H1 (cell line): ENCODE measurements around the gene FGF14. TPM values are rescaled to one million over a fixed set of nuclear protein-coding genes. Genes with fewer than 3 reads are reported as not detected.

Experiments used
- CTCF ChIA-PET: fragments of 300-600 bp; sonication (Branson Sonifier 250); formaldehyde crosslinking; loops from one replicate; lab custom pipeline; 2021; ENCODE audit not compliant: partially characterized antibody; lab: Charles Lee
- POLR2A ChIA-PET: fragments of 300-600 bp; sonication (Branson Sonifier 250); formaldehyde crosslinking; loops from one replicate; lab custom pipeline; 2021; ENCODE audit warnings: inconsistent platforms; ENCODE audit not compliant: partially characterized antibody; lab: Charles Lee
- DNase-seq, 2 experiments: peaks; one replicate each; pipeline versions ENCODE4 v3.0.0 to v3.0.0-alpha.2; 2010 to 2022; ENCODE audit warnings: low spot score in 2 of 2, low read depth in 1 of 2, mixed read lengths in 1 of 2
- FAIRE-seq: peaks from 2 replicates; lab custom pipeline; 2011; peaks lifted over from hg19 to GRCh38; lab: Jason Lieb, UNC
- H2AFZ ChIP-seq: 2 replicates; pipeline ENCODE4 v1.8.1; 2012; ENCODE audit warnings: low read length, inconsistent platforms
- H2AK5ac ChIP-seq: 2 replicates; pipeline ENCODE4 v1.6.1; 2013; ENCODE audit warnings: low read depth, low read length
- H2BK120ac ChIP-seq: replicated peaks from 2 replicates; pipeline ENCODE3; 2013; ENCODE audit warnings: low read depth, low read length, inconsistent platforms
- H2BK12ac ChIP-seq: 2 replicates; pipeline ENCODE4 v1.6.1; 2013; ENCODE audit warnings: low read depth, low read length
- H2BK15ac ChIP-seq: 2 replicates; pipeline ENCODE4 v1.6.1; 2013; ENCODE audit warnings: low read length
- H2BK20ac ChIP-seq: 2 replicates; pipeline ENCODE4 v1.6.1; 2013; ENCODE audit warnings: low read length
- H2BK5ac ChIP-seq: 2 replicates; pipeline ENCODE4 v1.6.1; 2013; ENCODE audit warnings: low read depth, low read length
- H3K14ac ChIP-seq: 2 replicates; pipeline ENCODE4 v1.6.1; 2013; ENCODE audit warnings: inconsistent platforms; ENCODE audit not compliant: insufficient read length
- H3K18ac ChIP-seq: 2 replicates; pipeline ENCODE4 v1.6.1; 2013; ENCODE audit warnings: low read length; ENCODE audit errors: extremely low read depth
- H3K23ac ChIP-seq: 2 replicates; pipeline ENCODE4 v1.6.1; 2013; ENCODE audit warnings: inconsistent platforms; ENCODE audit not compliant: insufficient read length
- H3K23me2 ChIP-seq: 2 replicates; pipeline ENCODE4 v1.6.1; 2013; ENCODE audit warnings: low read depth, low read length
- H3K27ac ChIP-seq: 2 replicates; pipeline ENCODE4 v1.6.1; 2011; ENCODE audit warnings: low read depth, low read length, inconsistent platforms
- H3K27me3 ChIP-seq, 4 experiments: replicated peaks in 1 of 4; 1 replicate in 1 of 4; 2 replicates in 3 of 4; pipeline versions ENCODE4 v1.6.1 to v1.8.1; 2011 to 2013; ENCODE audit warnings: low read length in 3 of 4, mild to moderate bottlenecking in 3 of 4, inconsistent platforms in 2 of 4, mixed read lengths in 2 of 4, moderate library complexity in 1 of 4; ENCODE audit not compliant: control insufficient read depth in 3 of 4, insufficient read depth in 3 of 4; ENCODE audit errors: extremely low read depth in 1 of 4
- H3K36me3 ChIP-seq, 4 experiments: 2 replicates each; pipeline versions ENCODE4 v1.6.1 to v1.8.1; 2011 to 2013; ENCODE audit warnings: mild to moderate bottlenecking in 4 of 4, low read length in 3 of 4, moderate library complexity in 2 of 4, control low read depth in 1 of 4, inconsistent platforms in 1 of 4; ENCODE audit not compliant: insufficient read depth in 4 of 4, control insufficient read depth in 2 of 4
- H3K4ac ChIP-seq: replicated peaks from 2 replicates; pipeline ENCODE3; 2013; ENCODE audit warnings: low read length, low read depth, mixed read lengths, inconsistent platforms; ENCODE audit not compliant: insufficient read length
- H3K4me1 ChIP-seq, 4 experiments: replicated peaks in 1 of 4; 1 replicate in 1 of 4; 2 replicates in 3 of 4; pipeline versions ENCODE4 v1.6.1 to v1.8.1; 2011 to 2013; ENCODE audit warnings: low read length in 3 of 4, inconsistent platforms in 2 of 4, mixed read lengths in 1 of 4; ENCODE audit not compliant: insufficient read depth in 4 of 4, control insufficient read depth in 3 of 4
- H3K4me2 ChIP-seq, 2 experiments: 2 replicates each; pipeline versions ENCODE4 v1.6.1 to v1.8.1; 2011 to 2013; ENCODE audit warnings: low read depth in 2 of 2, low read length in 2 of 2, control low read depth in 1 of 2, inconsistent platforms in 1 of 2, mild to moderate bottlenecking in 1 of 2; ENCODE audit not compliant: insufficient read depth in 1 of 2
- H3K4me3 ChIP-seq, 4 experiments: fragments of 200-600, 300-600 bp in 1 of 4; sonication (generic), shearing (Covaris generic), sonication (Bioruptor Twin) in 1 of 4; 2 replicates each; pipeline versions ENCODE4 v1.5.1 to v1.8.1; 2011 to 2016; ENCODE audit warnings: low read length in 4 of 4, low read depth in 3 of 4, control low read depth in 2 of 4, inconsistent platforms in 2 of 4, mild to moderate bottlenecking in 2 of 4, mixed read lengths in 1 of 4, moderate library complexity in 1 of 4; ENCODE audit not compliant: insufficient read depth in 2 of 4; ENCODE audit errors: extremely low read depth in 1 of 4
- H3K56ac ChIP-seq: replicated peaks from 2 replicates; pipeline ENCODE3; 2013; ENCODE audit warnings: low read depth, mild to moderate bottlenecking, mixed read lengths, low read length, inconsistent platforms; ENCODE audit not compliant: insufficient read length
- H3K79me1 ChIP-seq: 2 replicates; pipeline ENCODE4 v1.6.1; 2013; ENCODE audit warnings: low read depth, low read length, control low read depth
- H3K79me2 ChIP-seq, 2 experiments: 2 replicates each; pipeline versions ENCODE4 v1.6.1 to v1.8.1; 2012 to 2013; ENCODE audit warnings: low read length in 2 of 2, mild to moderate bottlenecking in 2 of 2, inconsistent platforms in 1 of 2; ENCODE audit not compliant: insufficient read depth in 2 of 2, control insufficient read depth in 1 of 2
- H3K9ac ChIP-seq, 4 experiments: replicated peaks in 1 of 4; 1 replicate in 1 of 4; 2 replicates in 3 of 4; pipeline versions ENCODE4 v1.6.1 to v1.8.1; 2011 to 2013; ENCODE audit warnings: low read depth in 3 of 4, low read length in 3 of 4, control low read depth in 2 of 4, mild to moderate bottlenecking in 2 of 4, moderate library complexity in 2 of 4, inconsistent platforms in 1 of 4; ENCODE audit errors: extremely low read depth in 1 of 4
- H3K9me3 ChIP-seq, 2 experiments: 2 replicates each; pipeline versions ENCODE4 v1.6.1 to v1.8.1; 2012 to 2013; ENCODE audit warnings: mild to moderate bottlenecking in 2 of 2, moderate library complexity in 2 of 2, control low read depth in 1 of 2, inconsistent platforms in 1 of 2, low read depth in 1 of 2, low read length in 1 of 2, mixed read lengths in 1 of 2; ENCODE audit not compliant: insufficient read depth in 2 of 2
- H4K20me1 ChIP-seq, 2 experiments: replicated peaks in 1 of 2; 2 replicates each; pipeline versions ENCODE3 to v1.8.1; 2011 to 2013; ENCODE audit warnings: inconsistent platforms in 2 of 2, low read length in 2 of 2, mild to moderate bottlenecking in 1 of 2; ENCODE audit not compliant: insufficient read depth in 2 of 2, control insufficient read depth in 1 of 2
- H4K5ac ChIP-seq: 2 replicates; pipeline ENCODE4 v1.6.1; 2013; ENCODE audit warnings: low read length, low read depth, mixed read lengths, inconsistent platforms; ENCODE audit not compliant: insufficient read length
- H4K8ac ChIP-seq: 2 replicates; pipeline ENCODE4 v1.8.0; 2013; ENCODE audit warnings: mild to moderate bottlenecking, moderate library complexity, low read length, inconsistent platforms; ENCODE audit not compliant: insufficient read depth; ENCODE audit errors: extremely low read depth
- H4K91ac ChIP-seq: replicated peaks from 2 replicates; pipeline ENCODE3; 2013; ENCODE audit warnings: low read length, mixed read lengths, inconsistent platforms; ENCODE audit not compliant: insufficient read length
- BCL11A ChIP-seq, 2 experiments: IDR thresholded peaks; one replicate each; pipeline ENCODE4 v1.6.1; 2011; ENCODE audit warnings: low read depth in 2 of 2, low read length in 2 of 2, mild to moderate bottlenecking in 2 of 2
- EZH2 ChIP-seq: fragments of 200-600 bp; sonication (generic); IDR thresholded peaks from 2 replicates; pipeline ENCODE4 v1.7.1; 2012; ENCODE audit warnings: low read depth, mild to moderate bottlenecking, moderate library complexity, low read length, inconsistent platforms; ENCODE audit not compliant: severe bottlenecking
- MAFK ChIP-seq: IDR thresholded peaks from 2 replicates; pipeline ENCODE4 v1.6.1; 2012; ENCODE audit warnings: low read depth, mild to moderate bottlenecking, improper control_type of control experiment, low read length
- POLR2AphosphoS5 ChIP-seq: IDR thresholded peaks from 2 replicates; pipeline ENCODE4 v1.6.1; 2011; ENCODE audit warnings: low read depth, low read length
- WGBS, 2 experiments: shearing (Covaris generic) in 1 of 2; methylation state at CpG; one replicate each; pipeline versions ENCODE4 v1.1.6 to v1.1.7; 2013 to 2015; ENCODE audit warnings: low lambda C conversion rate in 2 of 2, mixed read lengths in 2 of 2, inconsistent platforms in 1 of 2, low coverage in 1 of 2, missing lambda C conversion rate in 1 of 2; ENCODE audit not compliant: insufficient replicate concordance in 2 of 2, insufficient coverage in 1 of 2, insufficient read length in 1 of 2; ENCODE audit errors: extremely low coverage in 1 of 2, missing lambda C conversion rate in 1 of 2; 5-methylcytosine and 5-hydroxymethylcytosine counted together
- polyA plus RNA-seq, 7 experiments: library from polyadenylated mRNA; depleted of rRNA in 3 of 7; stranded (reverse) in 5 of 7; unstranded in 2 of 7; fragments of >200 nt in 5 of 7; fragments of 200-250 nt in 2 of 7; gene quantifications; 1 replicate in 5 of 7; 2 replicates in 1 of 7; 4 replicates in 1 of 7; pipeline versions ENCODE4 v1.2.1 to v1.2.3, GENCODE V29; 2011 to 2013; ENCODE audit warnings: missing spikeins in 2 of 7, mixed read lengths in 2 of 7
- total RNA-seq: library from RNA; stranded (reverse); fragmentation: NEBNext Ultra II Directional; extraction: Animal tissue kit (Norgen Biotek cat#: 25700); gene quantifications from 2 replicates; pipeline ENCODE4 v1.2.1, GENCODE V29; 2021
- TF ChIP-seq, protein P1 (sequence below): IDR thresholded peaks from 2 replicates; pipeline ENCODE4 v1.6.1; 2011; ENCODE audit warnings: low read length, improper control_type of control experiment

The FGF14 gene
- total and polyA plus RNA-seq, 2 of the 8 experiments (the other 6 are each of a cell fraction or from before 2014, with no cell fraction given): 0.05 to 0.58 TPM

DNA sequence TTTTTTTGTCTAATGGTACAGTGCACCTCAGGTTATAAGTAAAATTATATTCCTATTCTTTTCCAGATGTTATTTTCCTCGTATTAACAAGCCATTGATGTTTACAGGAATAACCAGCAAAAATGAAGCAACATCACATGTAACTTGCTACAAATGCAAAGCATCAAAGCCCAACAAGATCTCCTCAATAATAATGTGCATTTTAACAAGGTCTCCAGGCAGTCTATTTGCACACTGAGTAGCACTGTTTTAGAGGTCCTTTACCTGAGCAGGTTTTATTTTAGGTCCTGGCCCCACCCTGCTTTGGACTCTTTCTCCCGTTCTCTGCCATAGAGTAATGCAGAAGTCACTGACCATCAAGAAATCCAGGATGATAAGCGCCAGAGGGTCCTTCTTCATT is 298.4 kb downstream of the FGF14 start:
- Histone ChIP-seq H3K23me2 (no peaks in the 10 kb centered on the region; the same call in 1 of the 2 replicates), H3K4me1 (no peaks in the 10 kb centered on the region), H2BK15ac (no peak overlapping the region), H2BK120ac (no peak overlapping the region), H4K8ac (no peak overlapping the region), H3K27me3 (no peaks in the 10 kb centered on the region), H3K79me1 (no peaks in the 10 kb centered on the region), H3K23ac (no peak overlapping the region), H2BK5ac (no peak overlapping the region), H3K9me3 (no peaks in the 10 kb centered on the region), H3K4ac (no peak overlapping the region), H2BK20ac (no peak overlapping the region), H3K18ac (no peak overlapping the region), H4K91ac (no peak overlapping the region), H3K4me2 (no peak overlapping the region), H3K36me3 (no peaks in the 10 kb centered on the region), H3K56ac (no peak overlapping the region), H3K79me2 (no peaks in the 10 kb centered on the region), H3K9ac (no peak overlapping the region), H3K27ac (no peak overlapping the region), H2BK12ac (no peak overlapping the region), H3K14ac (no peak overlapping the region), H4K20me1 (no peaks in the 10 kb centered on the region), H2AK5ac (no peak overlapping the region), H3K4me3 (no peak overlapping the region), H2AFZ (no peak overlapping the region), H4K5ac (no peak overlapping the region)
- DNase-seq (no peak), FAIRE-seq (no peak)
- ChIA-PET CTCF (no interaction called here), POLR2A (no interaction called here)
- TF ChIP-seq POLR2AphosphoS5: no peak
- TF ChIP-seq MAFK: no peak
- no peak for TF ChIP-seq BCL11A (IDR thresholded peaks at IDR 0.05; ENCODE audit: low read depth in 2 of 2, low read length in 2 of 2)
- no peak for TF ChIP-seq EZH2
- TF ChIP-seq, protein P1, sequence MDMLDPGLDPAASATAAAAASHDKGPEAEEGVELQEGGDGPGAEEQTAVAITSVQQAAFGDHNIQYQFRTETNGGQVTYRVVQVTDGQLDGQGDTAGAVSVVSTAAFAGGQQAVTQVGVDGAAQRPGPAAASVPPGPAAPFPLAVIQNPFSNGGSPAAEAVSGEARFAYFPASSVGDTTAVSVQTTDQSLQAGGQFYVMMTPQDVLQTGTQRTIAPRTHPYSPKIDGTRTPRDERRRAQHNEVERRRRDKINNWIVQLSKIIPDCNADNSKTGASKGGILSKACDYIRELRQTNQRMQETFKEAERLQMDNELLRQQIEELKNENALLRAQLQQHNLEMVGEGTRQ: no peak
- WGBS, 2 experiments: 84% methylated on average over 3 of the region's 3 CpGs; no CpG with 5 or more reads in 1 of the 2 experiments
